Measurements from ENCODE around the gene BCAT1. TPM values are rescaled to one million over a fixed set of nuclear protein-coding genes. Genes with fewer than 3 reads are reported as not detected.
"Not testable (repeated sequence)": the region's sequence is repeated elsewhere in the genome, so short reads cannot be mapped to it uniquely, and the experiment has no call there.

BCAT1 gene
- total RNA-seq, 2 donors from 2014 or later = 3.4 to 13.1 TPM

- Histone ChIP-seq H3K4me3 (no peak overlapping the region), H3K9me3 (no peaks in the 10 kb centered on the region), H3K36me3 (no peaks in the 10 kb centered on the region), H3K4me1 (no peaks in the 10 kb centered on the region), H3K27me3 (no peaks in the 10 kb centered on the region), H3K27ac (no peak overlapping the region)
- TF ChIP-seq CTCF (IDR thresholded peaks at IDR 0.05) = no peak
- no peak for DNase-seq (ENCODE audit: low spot score)
Measured at GRCh38 chr12:24853588-24853987, 95.3 kb downstream of the BCAT1 start.

DNA sequence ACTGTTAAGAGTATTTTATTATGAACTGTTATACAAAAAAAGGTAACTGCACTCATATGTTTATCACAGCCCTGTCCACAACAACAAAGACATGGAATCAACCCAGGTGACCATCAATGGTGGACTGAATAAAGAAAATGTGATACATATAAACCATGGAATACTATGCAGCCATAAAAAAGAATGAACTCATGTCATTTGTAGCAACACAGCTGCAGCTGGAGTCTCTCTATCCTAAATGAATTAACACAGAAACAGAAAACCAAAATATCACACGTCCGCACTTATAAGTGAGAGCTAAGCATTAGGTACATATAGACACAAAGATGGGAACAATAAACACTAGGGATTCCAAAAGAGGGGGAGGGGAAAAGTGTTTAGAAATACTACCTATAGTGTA lies 95.8 kb downstream of the BCAT1 start:
- Histone ChIP-seq H3K4me3 (no peak overlapping the region), H3K27ac (no peak overlapping the region), H3K9me3 (no peaks in the 10 kb centered on the region), H3K36me3 (no peaks in the 10 kb centered on the region), H3K27me3 (no peaks in the 10 kb centered on the region), H3K4me1 (no peaks in the 10 kb centered on the region)
- TF ChIP-seq CTCF (IDR thresholded peaks at IDR 0.05) = no peak
- DNase-seq (ENCODE audit: low spot score) = no peak

DNA sequence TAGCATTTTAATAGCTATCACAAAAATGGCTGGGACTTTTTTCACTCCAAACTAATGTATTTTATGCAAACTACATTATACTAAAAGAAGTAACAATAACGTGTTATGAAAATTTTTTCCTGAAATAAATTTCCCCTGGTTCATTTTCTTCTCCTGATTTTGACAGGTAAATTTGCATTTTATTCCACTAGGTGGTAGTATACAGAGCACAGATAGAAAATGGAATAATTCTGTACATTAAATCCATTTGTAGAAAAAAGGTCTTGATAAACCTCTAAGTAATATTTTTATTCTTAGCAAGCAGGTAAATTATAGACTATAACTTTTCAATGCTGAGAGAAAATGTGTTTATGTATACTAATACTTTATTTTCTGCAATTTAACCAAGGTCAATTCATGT lies 96.5 kb downstream of the BCAT1 start:
- Histone ChIP-seq H3K27ac (no peak overlapping the region), H3K4me1 (no peaks in the 10 kb centered on the region), H3K27me3 (no peaks in the 10 kb centered on the region), H3K4me3 (no peak overlapping the region), H3K36me3 (no peaks in the 10 kb centered on the region), H3K9me3 (no peaks in the 10 kb centered on the region)
- peak; percentile 14 to 50 for TF ChIP-seq CTCF (IDR thresholded peaks at IDR 0.05)
- DNase-seq (ENCODE audit: low spot score) = no peak

DNA sequence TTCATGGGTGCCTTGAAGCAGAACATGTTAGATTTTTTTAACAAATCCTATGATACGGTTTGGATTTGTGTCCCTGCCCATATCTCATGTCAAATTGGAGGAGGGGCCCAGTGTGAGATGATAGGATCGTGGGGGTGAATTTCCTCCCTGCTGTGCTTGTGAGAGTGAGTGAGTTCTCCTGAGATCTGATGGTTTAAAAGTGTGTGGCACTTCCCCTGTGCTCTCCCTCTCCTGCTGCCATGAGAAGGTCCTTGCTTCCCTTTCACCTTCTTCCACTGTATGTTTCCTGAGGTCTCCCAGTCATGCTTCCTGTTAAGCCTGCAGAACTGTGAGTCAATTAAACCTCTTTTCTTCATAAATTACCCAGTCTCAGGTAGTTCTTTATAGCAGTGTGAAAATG lies 97.0 kb downstream of the BCAT1 start:
- not testable (repeated sequence) for H3K4me3 ChIP-seq; H3K9me3 ChIP-seq; H3K4me1 ChIP-seq; H3K27me3 ChIP-seq; DNase-seq (ENCODE audit: low spot score); H3K36me3 ChIP-seq; H3K27ac ChIP-seq

GRCh38 chr12:24851341-24851740 lies 97.6 kb downstream of the BCAT1 start:
- H3K27ac ChIP-seq = no peak overlapping the region
- H3K4me1 ChIP-seq = no peaks in the 10 kb centered on the region
- no peaks in the 10 kb centered on the region for H3K36me3 ChIP-seq
- H3K9me3 ChIP-seq = no peaks in the 10 kb centered on the region
- DNase-seq (ENCODE audit: low spot score) = no peak
- no peak for TF ChIP-seq CTCF (IDR thresholded peaks at IDR 0.05)
- no peak overlapping the region for H3K4me3 ChIP-seq
- no peaks in the 10 kb centered on the region for H3K27me3 ChIP-seq

GRCh38 chr12:24850496-24850895 lies 98.4 kb downstream of the BCAT1 start:
- no peak overlapping the region for H3K4me3 ChIP-seq
- no peaks in the 10 kb centered on the region for H3K4me1 ChIP-seq
- DNase-seq (ENCODE audit: low spot score) = no peak
- no peaks in the 10 kb centered on the region for H3K36me3 ChIP-seq
- no peaks in the 10 kb centered on the region for H3K27me3 ChIP-seq
- TF ChIP-seq CTCF (IDR thresholded peaks at IDR 0.05) = no peak
- no peaks in the 10 kb centered on the region for H3K9me3 ChIP-seq
- no peak overlapping the region for H3K27ac ChIP-seq

Measured in right atrium auricular region (tissue), 2 donors.